Measurements from ENCODE around the gene PNMT. TPM values are rescaled to one million over a fixed set of nuclear protein-coding genes. Genes with fewer than 3 reads are reported as not detected.

The PNMT gene
- total and polyA plus RNA-seq, 4 donors, result 0.99 to 6.2 (median 5.9) TPM

GRCh38 chr17:39669897-39670735 is 1.9 kb downstream of the PNMT start:
- no peak overlapping the region for H3K4me3 ChIP-seq (ENCODE audit: low read depth, low read length)
- H3K27me3 ChIP-seq (ENCODE audit: control insufficient read depth, insufficient read depth, low read length), result peaks cover 39% of the 10 kb centered on the region
- no peaks in the 10 kb centered on the region for H3K9me3 ChIP-seq (ENCODE audit: control insufficient read depth, insufficient read depth, low read length)
- peaks cover 63% of the 10 kb centered on the region for H3K4me1 ChIP-seq (ENCODE audit: control insufficient read depth, insufficient read depth, low read length)
- no peak overlapping the region for H3K27ac ChIP-seq (ENCODE audit: low read depth, low read length)
- WGBS (ENCODE audit: insufficient coverage), result 91% methylated on average over 19 of the region's 23 CpGs
- peaks cover 34% of the 10 kb centered on the region for H3K36me3 ChIP-seq (ENCODE audit: control insufficient read depth, insufficient read depth, low read length)
- DNase-seq (ENCODE audit: low read depth in 4 of 6, low spot score in 6 of 6), result no peak

GRCh38 chr17:39670746-39671145 is 2.5 kb downstream of the PNMT start:
- Histone ChIP-seq H3K36me3 (ENCODE audit: control insufficient read depth, insufficient read depth, low read length) (peaks cover 38% of the 10 kb centered on the region), H3K4me1 (ENCODE audit: control insufficient read depth, insufficient read depth, low read length) (peaks cover 58% of the 10 kb centered on the region), H3K27me3 (ENCODE audit: control insufficient read depth, insufficient read depth, low read length) (peaks cover 39% of the 10 kb centered on the region), H3K4me3 (ENCODE audit: low read depth, low read length) (no peak overlapping the region), H3K9me3 (ENCODE audit: control insufficient read depth, insufficient read depth, low read length) (no peaks in the 10 kb centered on the region), H3K27ac (ENCODE audit: low read depth, low read length) (no peak overlapping the region)
- 72% methylated on average over 4 of the region's 4 CpGs for WGBS (ENCODE audit: insufficient coverage)
- DNase-seq (ENCODE audit: low read depth in 4 of 6, low spot score in 6 of 6), result no peak

- peaks cover 35% of the 10 kb centered on the region for H3K27me3 ChIP-seq (ENCODE audit: control insufficient read depth, insufficient read depth, low read length)
- no peak overlapping the region for H3K4me3 ChIP-seq (ENCODE audit: low read depth, low read length)
- 46% methylated on average over 17 of the region's 19 CpGs for WGBS (ENCODE audit: insufficient coverage)
- no peak overlapping the region for H3K27ac ChIP-seq (ENCODE audit: low read depth, low read length)
- peaks cover 46% of the 10 kb centered on the region for H3K36me3 ChIP-seq (ENCODE audit: control insufficient read depth, insufficient read depth, low read length)
- H3K4me1 ChIP-seq (ENCODE audit: control insufficient read depth, insufficient read depth, low read length), result peaks cover 50% of the 10 kb centered on the region
- H3K9me3 ChIP-seq (ENCODE audit: control insufficient read depth, insufficient read depth, low read length), result no peaks in the 10 kb centered on the region
- DNase-seq (ENCODE audit: low read depth in 4 of 6, low spot score in 6 of 6), result peak in 2 of 6 donors; percentile 58 to 71
These were observed 3.6 kb downstream of the PNMT start for GRCh38 chr17:39671651-39672521.

GRCh38 chr17:39672522-39673334 is 4.5 kb downstream of the PNMT start:
- Histone ChIP-seq H3K27me3 (ENCODE audit: control insufficient read depth, insufficient read depth, low read length) (peaks cover 29% of the 10 kb centered on the region), H3K4me1 (ENCODE audit: control insufficient read depth, insufficient read depth, low read length) (peaks cover 44% of the 10 kb centered on the region)
- no peak for DNase-seq (ENCODE audit: low read depth in 4 of 6, low spot score in 6 of 6)

GRCh38 chr17:39673335-39674081 is 5.3 kb downstream of the PNMT start:
- WGBS (ENCODE audit: insufficient coverage), result 84% methylated on average over 13 of the region's 13 CpGs
- peaks cover 25% of the 10 kb centered on the region for H3K27me3 ChIP-seq (ENCODE audit: control insufficient read depth, insufficient read depth, low read length)
- no peak overlapping the region for H3K4me3 ChIP-seq (ENCODE audit: low read depth, low read length)
- H3K36me3 ChIP-seq (ENCODE audit: control insufficient read depth, insufficient read depth, low read length), result peaks cover 60% of the 10 kb centered on the region
- no peak overlapping the region for H3K27ac ChIP-seq (ENCODE audit: low read depth, low read length)
- no peaks in the 10 kb centered on the region for H3K9me3 ChIP-seq (ENCODE audit: control insufficient read depth, insufficient read depth, low read length)
- DNase-seq (ENCODE audit: low read depth in 4 of 6, low spot score in 6 of 6), result no peak
- H3K4me1 ChIP-seq (ENCODE audit: control insufficient read depth, insufficient read depth, low read length), result peaks cover 43% of the 10 kb centered on the region

More at GRCh38 chr17:39672522-39673334, 4.5 kb downstream of the PNMT start:
- WGBS (ENCODE audit: insufficient coverage), result 81% methylated on average over 15 of the region's 15 CpGs
- Histone ChIP-seq H3K4me3 (ENCODE audit: low read depth, low read length) (no peak overlapping the region), H3K9me3 (ENCODE audit: control insufficient read depth, insufficient read depth, low read length) (no peaks in the 10 kb centered on the region), H3K27ac (ENCODE audit: low read depth, low read length) (no peak overlapping the region), H3K36me3 (ENCODE audit: control insufficient read depth, insufficient read depth, low read length) (peaks cover 52% of the 10 kb centered on the region)

- H3K27me3 ChIP-seq (ENCODE audit: control insufficient read depth, insufficient read depth, low read length), result peaks cover 20% of the 10 kb centered on the region
- H3K36me3 ChIP-seq (ENCODE audit: control insufficient read depth, insufficient read depth, low read length), result peaks cover 64% of the 10 kb centered on the region
- no peaks in the 10 kb centered on the region for H3K9me3 ChIP-seq (ENCODE audit: control insufficient read depth, insufficient read depth, low read length)
- DNase-seq (ENCODE audit: low read depth in 4 of 6, low spot score in 6 of 6), result no peak
- H3K4me3 ChIP-seq (ENCODE audit: low read depth, low read length), result no peak overlapping the region
- peaks cover 38% of the 10 kb centered on the region for H3K4me1 ChIP-seq (ENCODE audit: control insufficient read depth, insufficient read depth, low read length)
- WGBS (ENCODE audit: insufficient coverage), result 86% methylated on average over 5 of the region's 5 CpGs
- no peak overlapping the region for H3K27ac ChIP-seq (ENCODE audit: low read depth, low read length)
These were observed 5.9 kb downstream of the PNMT start for GRCh38 chr17:39674179-39674578.

GRCh38 chr17:39674702-39675389 is 6.6 kb downstream of the PNMT start:
- H3K27me3 ChIP-seq (ENCODE audit: control insufficient read depth, insufficient read depth, low read length), result peaks cover 14% of the 10 kb centered on the region
- no peaks in the 10 kb centered on the region for H3K9me3 ChIP-seq (ENCODE audit: control insufficient read depth, insufficient read depth, low read length)
- H3K36me3 ChIP-seq (ENCODE audit: control insufficient read depth, insufficient read depth, low read length), result peaks cover 65% of the 10 kb centered on the region
- H3K4me1 ChIP-seq (ENCODE audit: control insufficient read depth, insufficient read depth, low read length), result peaks cover 33% of the 10 kb centered on the region
- no peak overlapping the region for H3K27ac ChIP-seq (ENCODE audit: low read depth, low read length)
- DNase-seq (ENCODE audit: low read depth in 4 of 6, low spot score in 6 of 6), result no peak
- H3K4me3 ChIP-seq (ENCODE audit: low read depth, low read length), result no peak overlapping the region
- WGBS (ENCODE audit: insufficient coverage), result 57% methylated on average over 8 of the region's 11 CpGs

GRCh38 chr17:39675390-39676082 is 7.3 kb downstream of the PNMT start:
- H3K27me3 ChIP-seq (ENCODE audit: control insufficient read depth, insufficient read depth, low read length), result peaks cover 7% of the 10 kb centered on the region
- WGBS (ENCODE audit: insufficient coverage), result 79% methylated on average over 9 of the region's 10 CpGs
- H3K4me1 ChIP-seq (ENCODE audit: control insufficient read depth, insufficient read depth, low read length), result peaks cover 30% of the 10 kb centered on the region
- H3K4me3 ChIP-seq (ENCODE audit: low read depth, low read length), result no peak overlapping the region
- no peak for DNase-seq (ENCODE audit: low read depth in 4 of 6, low spot score in 6 of 6)
- H3K9me3 ChIP-seq (ENCODE audit: control insufficient read depth, insufficient read depth, low read length), result no peaks in the 10 kb centered on the region
- peaks cover 67% of the 10 kb centered on the region for H3K36me3 ChIP-seq (ENCODE audit: control insufficient read depth, insufficient read depth, low read length)
- H3K27ac ChIP-seq (ENCODE audit: low read depth, low read length), result no peak overlapping the region

Measured in spinal cord (tissue), 10 donors.